Muscle of leg (tissue), 11 donors: ENCODE results near the gene GNS. TPM values are rescaled to one million over a fixed set of nuclear protein-coding genes. Genes with fewer than 3 reads are reported as not detected.
"Not testable (repeated sequence)": the region's sequence is repeated elsewhere in the genome, so short reads cannot be mapped to it uniquely, and the experiment has no call there.

ENCODE experiments used
- DNase-seq: peaks from one replicate; pipeline ENCODE4 v3.0.0; 2013
- H3K27ac ChIP-seq: one replicate; pipeline ENCODE4 v1.5.1; 2013; ENCODE audit warnings: mild to moderate bottlenecking, low read length, control low read depth
- H3K27me3 ChIP-seq: one replicate; pipeline ENCODE4 v1.6.1; 2013; ENCODE audit warnings: low read length; ENCODE audit not compliant: control insufficient read depth, insufficient read depth
- H3K36me3 ChIP-seq: one replicate; pipeline ENCODE4 v1.6.1; 2013; ENCODE audit warnings: low read length; ENCODE audit not compliant: control insufficient read depth, insufficient read depth
- H3K4me1 ChIP-seq: one replicate; pipeline ENCODE4 v1.6.1; 2013; ENCODE audit warnings: low read length; ENCODE audit not compliant: control insufficient read depth, insufficient read depth
- H3K4me3 ChIP-seq: one replicate; pipeline ENCODE4 v1.5.1; 2013; ENCODE audit warnings: low read length, control low read depth
- H3K9me3 ChIP-seq: replicated peaks from 2 replicates; pipeline ENCODE4 v1.6.1; 2013; ENCODE audit warnings: low read depth, low read length; ENCODE audit not compliant: control insufficient read depth
- WGBS: methylation state at CpG from one replicate; pipeline ENCODE4 v1.1.5; 2013; ENCODE audit warnings: missing lambda C conversion rate; ENCODE audit not compliant: insufficient coverage; 5-methylcytosine and 5-hydroxymethylcytosine counted together
- polyA plus RNA-seq, 8 donors: library from polyadenylated mRNA; unstranded; fragments of 120-200 nt; gene quantifications; one replicate each; pipeline versions ENCODE4 v1.2.1 to v1.2.3, GENCODE V29; 2013; ENCODE audit warnings: inconsistent platforms in 1 of 8, low replicate concordance in 1 of 8; ENCODE audit not compliant: insufficient read length in 8 of 8, insufficient read depth in 1 of 8
- total RNA-seq: library from RNA; stranded (reverse); fragments of 120-200 nt; gene quantifications from one replicate; pipeline ENCODE4 v1.2.4, GENCODE V29; 2013

The GNS gene
- total and polyA plus RNA-seq, 9 donors: 52.3 to 85.0 (median 68.5) TPM

GRCh38 chr12:64691227-64691794 lies 67.9 kb downstream of the GNS start:
- Histone ChIP-seq H3K27ac (peak overlapping the region; percentile 62), H3K27me3 (no peaks in the 10 kb centered on the region), H3K4me1 (peaks cover 39% of the 10 kb centered on the region), H3K9me3 (no peaks in the 10 kb centered on the region), H3K4me3 (no peak overlapping the region), H3K36me3 (peaks cover 40% of the 10 kb centered on the region)
- 79% methylated on average over 3 of the region's 6 CpGs for WGBS
- no peak for DNase-seq

GRCh38 chr12:64690236-64690635 lies 69.0 kb downstream of the GNS start:
- 100% methylated on average over 3 of the region's 6 CpGs for WGBS
- H3K36me3 ChIP-seq: peaks cover 41% of the 10 kb centered on the region
- not testable (repeated sequence) for H3K4me3 ChIP-seq, H3K27ac ChIP-seq, H3K9me3 ChIP-seq, H3K27me3 ChIP-seq, DNase-seq
- peaks cover 35% of the 10 kb centered on the region for H3K4me1 ChIP-seq

GRCh38 chr12:64688715-64689114 lies 70.5 kb downstream of the GNS start:
- Histone ChIP-seq H3K4me1 (peaks cover 26% of the 10 kb centered on the region), H3K36me3 (peaks cover 29% of the 10 kb centered on the region), H3K27me3 (no peaks in the 10 kb centered on the region), H3K4me3 (no peak overlapping the region), H3K9me3 (no peaks in the 10 kb centered on the region), H3K27ac (no peak overlapping the region)
- no peak for DNase-seq
- WGBS: 83% methylated on average over 2 of the region's 7 CpGs

- Histone ChIP-seq H3K9me3 (no peaks in the 10 kb centered on the region), H3K27ac (peak overlapping the region; percentile 37), H3K4me3 (no peak overlapping the region), H3K27me3 (no peaks in the 10 kb centered on the region), H3K36me3 (peaks cover 24% of the 10 kb centered on the region), H3K4me1 (peaks cover 21% of the 10 kb centered on the region)
- 13% methylated on average over 6 of the region's 6 CpGs for WGBS
- DNase-seq: peak; percentile 86
These were observed 71.0 kb downstream of the GNS start for GRCh38 chr12:64688219-64688618.

GRCh38 chr12:64687816-64688215 lies 71.4 kb downstream of the GNS start:
- 10% methylated on average over 4 of the region's 5 CpGs for WGBS
- peaks cover 21% of the 10 kb centered on the region for H3K4me1 ChIP-seq
- no peaks in the 10 kb centered on the region for H3K9me3 ChIP-seq
- peak overlapping the region; percentile 37 for H3K27ac ChIP-seq
- H3K27me3 ChIP-seq: no peaks in the 10 kb centered on the region
- peak; percentile 75 for DNase-seq
- no peak overlapping the region for H3K4me3 ChIP-seq
- H3K36me3 ChIP-seq: peaks cover 22% of the 10 kb centered on the region

- Histone ChIP-seq H3K4me3 (no peak overlapping the region), H3K4me1 (peaks cover 11% of the 10 kb centered on the region), H3K9me3 (no peaks in the 10 kb centered on the region), H3K27ac (no peak overlapping the region), H3K27me3 (no peaks in the 10 kb centered on the region), H3K36me3 (peaks cover 22% of the 10 kb centered on the region)
- no peak for DNase-seq
- WGBS: 90% methylated on average over 11 of the region's 15 CpGs
These were observed 73.6 kb downstream of the GNS start for GRCh38 chr12:64685605-64686004.

- Histone ChIP-seq H3K36me3 (peaks cover 22% of the 10 kb centered on the region), H3K4me1 (peaks cover 16% of the 10 kb centered on the region), H3K9me3 (no peaks in the 10 kb centered on the region), H3K27me3 (no peaks in the 10 kb centered on the region), H3K4me3 (no peak overlapping the region), H3K27ac (no peak overlapping the region)
- no peak for DNase-seq
- no CpG with 5 or more reads among the region's 6 CpGs for whole genome bisulfite sequencing
These were observed 74.2 kb downstream of the GNS start for GRCh38 chr12:64685050-64685449.

GRCh38 chr12:64683816-64684543 lies 75.2 kb downstream of the GNS start:
- peaks cover 24% of the 10 kb centered on the region for H3K4me1 ChIP-seq
- H3K9me3 ChIP-seq: no peaks in the 10 kb centered on the region
- DNase-seq: no peak
- peaks cover 19% of the 10 kb centered on the region for H3K36me3 ChIP-seq
- 100% methylated on average over 2 of the region's 10 CpGs for whole genome bisulfite sequencing
- H3K27me3 ChIP-seq: no peaks in the 10 kb centered on the region
- no peak overlapping the region for H3K27ac ChIP-seq
- no peak overlapping the region for H3K4me3 ChIP-seq

GRCh38 chr12:64682572-64683277 lies 76.5 kb downstream of the GNS start:
- Histone ChIP-seq H3K36me3 (peaks cover 9% of the 10 kb centered on the region), H3K27ac (no peak overlapping the region), H3K4me1 (peaks cover 14% of the 10 kb centered on the region), H3K9me3 (no peaks in the 10 kb centered on the region), H3K27me3 (no peaks in the 10 kb centered on the region), H3K4me3 (no peak overlapping the region)
- DNase-seq: peak; percentile 62
- 63% methylated on average over 3 of the region's 6 CpGs for WGBS
